IMR-90 (cell line): ENCODE data around the gene VASN. TPM values are rescaled to one million over a fixed set of nuclear protein-coding genes. Genes with fewer than 3 reads are reported as not detected.

Experiments
- ATAC-seq: fragments of 200-7000 bp; cut with Tn5 transposase; 2 replicates; pipeline ENCODE4 v1.9.1; 2020; ENCODE audit warnings: low read depth, mild to moderate bottlenecking, moderate library complexity
- BruUV-seq: library from RNA; stranded (reverse); fragments of 400-500 nt; replicated peaks from 2 replicates; lab custom pipeline; 2021; lab: Mats Ljungman, UMichigan
- CTCF ChIA-PET: fragments of 300-600 bp; formaldehyde crosslinking; extraction: SDS; loops from one replicate; lab custom pipeline; 2021; ENCODE audit warnings: antibody characterized with exemption; lab: Yijun Ruan, JAX
- POLR2A ChIA-PET: fragments of 300-600 bp; sonication (Branson Sonifier 250); formaldehyde crosslinking; loops from one replicate; lab custom pipeline; 2022; ENCODE audit warnings: antibody characterized with exemption; ENCODE audit not compliant: unreplicated experiment; lab: Charles Lee
- DNase-seq: peaks from one replicate; pipeline ENCODE4 v3.0.0; 2013
- H2AFZ ChIP-seq: replicated peaks from 2 replicates; pipeline ENCODE3; 2013; ENCODE audit warnings: low read length, mild to moderate bottlenecking; ENCODE audit not compliant: poor library complexity
- H2AK5ac ChIP-seq: 2 replicates; pipeline ENCODE4 v1.6.1; 2013; ENCODE audit warnings: low read depth, low read length, inconsistent platforms
- H2AK9ac ChIP-seq: replicated peaks from 2 replicates; pipeline ENCODE3; 2013; ENCODE audit warnings: mild to moderate bottlenecking, low read depth, low read length, moderate library complexity; ENCODE audit not compliant: poor library complexity
- H2BK120ac ChIP-seq: 2 replicates; pipeline ENCODE4 v1.6.1; 2013; ENCODE audit warnings: low read depth, low read length, inconsistent platforms
- H2BK15ac ChIP-seq: 3 replicates; pipeline ENCODE4 v1.6.1; 2013; ENCODE audit warnings: low read depth, low read length, inconsistent platforms
- H2BK20ac ChIP-seq: 2 replicates; pipeline ENCODE4 v1.6.1; 2013; ENCODE audit warnings: low read depth, mild to moderate bottlenecking, inconsistent platforms, low read length, moderate library complexity
- H2BK5ac ChIP-seq: 2 replicates; pipeline ENCODE4 v1.6.1; 2013; ENCODE audit warnings: mild to moderate bottlenecking, low read depth, low read length, inconsistent platforms; ENCODE audit not compliant: poor library complexity, severe bottlenecking
- H3K14ac ChIP-seq: replicated peaks from 2 replicates; pipeline ENCODE4 v1.6.1; 2013; ENCODE audit warnings: low read depth, low read length, inconsistent platforms
- H3K18ac ChIP-seq: 2 replicates; pipeline ENCODE4 v1.6.1; 2013; ENCODE audit warnings: low read depth, low read length, control low read depth
- H3K23ac ChIP-seq: 2 replicates; pipeline ENCODE4 v1.6.1; 2013; ENCODE audit warnings: low read depth, low read length, inconsistent platforms
- H3K27ac ChIP-seq: 2 replicates; pipeline ENCODE4 v1.5.1; 2013; ENCODE audit warnings: mild to moderate bottlenecking, control low read depth, low read length; ENCODE audit not compliant: insufficient read depth
- H3K27me3 ChIP-seq: 2 replicates; pipeline ENCODE4 v1.6.1; 2013; ENCODE audit warnings: low read length; ENCODE audit not compliant: control insufficient read depth, insufficient read depth
- H3K36me3 ChIP-seq: 2 replicates; pipeline ENCODE4 v1.6.1; 2013; ENCODE audit warnings: low read length, mixed read lengths; ENCODE audit not compliant: control insufficient read depth, insufficient read depth
- H3K4ac ChIP-seq: 2 replicates; pipeline ENCODE4 v1.6.1; 2013; ENCODE audit warnings: low read depth, low read length, inconsistent platforms
- H3K4me1 ChIP-seq: 2 replicates; pipeline ENCODE4 v1.6.1; 2013; ENCODE audit warnings: low read length, mixed read lengths; ENCODE audit not compliant: control insufficient read depth, insufficient read depth
- H3K4me2 ChIP-seq: 2 replicates; pipeline ENCODE4 v1.6.1; 2013; ENCODE audit warnings: low read depth, mild to moderate bottlenecking, control low read depth, low read length, moderate library complexity
- H3K4me3 ChIP-seq: 2 replicates; pipeline ENCODE4 v1.5.1; 2013; ENCODE audit warnings: low read depth, mild to moderate bottlenecking, control low read depth, low read length, moderate library complexity; ENCODE audit not compliant: insufficient read depth
- H3K56ac ChIP-seq: 2 replicates; pipeline ENCODE4 v1.6.1; 2013; ENCODE audit warnings: low read length, inconsistent platforms; ENCODE audit not compliant: insufficient read depth; ENCODE audit errors: extremely low read depth
- H3K79me1 ChIP-seq, 2 experiments: 2 replicates each; pipeline ENCODE4 v1.6.1; 2013; ENCODE audit warnings: low read length in 2 of 2, inconsistent platforms in 1 of 2, low read depth in 1 of 2
- H3K9ac ChIP-seq: 2 replicates; pipeline ENCODE4 v1.6.1; 2013; ENCODE audit warnings: low read depth, low read length, control low read depth
- H3K9me1 ChIP-seq: 2 replicates; pipeline ENCODE4 v1.6.1; 2013; ENCODE audit warnings: low read length, inconsistent platforms; ENCODE audit not compliant: insufficient read depth
- H3K9me3 ChIP-seq: 2 replicates; pipeline ENCODE4 v1.6.1; 2013; ENCODE audit warnings: low read length; ENCODE audit not compliant: control insufficient read depth, insufficient read depth
- H4K20me1 ChIP-seq: 2 replicates; pipeline ENCODE4 v1.6.1; 2013; ENCODE audit warnings: low read length, inconsistent platforms; ENCODE audit not compliant: insufficient read depth
- H4K5ac ChIP-seq: 2 replicates; pipeline ENCODE4 v1.6.1; 2013; ENCODE audit warnings: mild to moderate bottlenecking, low read depth, low read length, control low read depth
- H4K8ac ChIP-seq, 2 experiments: 2 replicates each; pipeline ENCODE4 v1.6.1; 2013; ENCODE audit warnings: low read depth in 2 of 2, low read length in 2 of 2, control low read depth in 1 of 2, inconsistent platforms in 1 of 2
- H4K91ac ChIP-seq: 2 replicates; pipeline ENCODE4 v1.6.1; 2013; ENCODE audit warnings: low read depth, low read length, inconsistent platforms; ENCODE audit not compliant: insufficient read depth
- BHLHE40 ChIP-seq: fragments of 150-350 bp; IDR thresholded peaks from 2 replicates; pipeline ENCODE4 v1.6.1; 2016; ENCODE audit warnings: mild to moderate bottlenecking, low read depth, low read length
- CHD1 ChIP-seq: IDR thresholded peaks from 2 replicates; pipeline ENCODE4 v1.6.1; 2012; ENCODE audit warnings: low read depth, low read length, improper control_type of control experiment
- ELK1 ChIP-seq: fragments of 150-350 bp; IDR thresholded peaks from 2 replicates; pipeline ENCODE4 v1.6.1; 2016; ENCODE audit warnings: low read depth, mild to moderate bottlenecking, low read length, moderate library complexity, borderline replicate concordance
- FOS ChIP-seq: fragments of 150-350 bp; IDR thresholded peaks from 2 replicates; pipeline ENCODE4 v1.6.1; 2016; ENCODE audit warnings: low read depth, low read length
- MAZ ChIP-seq: IDR thresholded peaks from 2 replicates; pipeline ENCODE4 v1.6.1; 2012; ENCODE audit warnings: low read depth, mild to moderate bottlenecking, low read length, improper control_type of control experiment, moderate library complexity, borderline replicate concordance
- MXI1 ChIP-seq: IDR thresholded peaks from 2 replicates; pipeline ENCODE4 v1.6.1; 2012; ENCODE audit warnings: low read depth, mild to moderate bottlenecking, low read length, moderate library complexity, borderline replicate concordance
- NFE2L2 ChIP-seq: fragments of 150-350 bp; IDR thresholded peaks from 2 replicates; pipeline ENCODE4 v1.6.1; 2016; ENCODE audit warnings: low read depth, mild to moderate bottlenecking, low read length
- RAD21 ChIP-seq: IDR thresholded peaks from 2 replicates; pipeline ENCODE4 v1.6.1; 2012; ENCODE audit warnings: low read length, improper control_type of control experiment
- RCOR1 ChIP-seq: IDR thresholded peaks from 2 replicates; pipeline ENCODE4 v1.6.1; 2012; ENCODE audit warnings: mild to moderate bottlenecking, low read length, improper control_type of control experiment; ENCODE audit not compliant: insufficient replicate concordance
- RFX5 ChIP-seq: IDR thresholded peaks from 2 replicates; pipeline ENCODE4 v1.8.0; 2012; ENCODE audit warnings: low read depth, mild to moderate bottlenecking, low read length, moderate library complexity
- WGBS, 2 experiments: methylation state at CpG; one replicate each; pipeline versions ENCODE4 v1.1.5 to v1.1.7; 2013; ENCODE audit warnings: missing lambda C conversion rate in 2 of 2; ENCODE audit not compliant: insufficient read length in 1 of 2; ENCODE audit errors: extremely low coverage in 2 of 2; 5-methylcytosine and 5-hydroxymethylcytosine counted together
- dilution Hi-C: fragments of 300-500 bp; cut with HindIII; formaldehyde crosslinking; loops from one replicate; pipeline ENCODE4 v1.14.3; 2018; ENCODE audit warnings: low sequenced_read_pairs; ENCODE audit not compliant: unreplicated experiment
- in situ Hi-C: fragments of 300-500 bp; cut with MboI; formaldehyde crosslinking; loops from 3 replicates; pipeline ENCODE4 v1.14.3; 2019; ENCODE audit warnings: low sequenced_read_pairs, inconsistent platforms, mixed read lengths
- intact Hi-C: fragments of 100-400 bp; cut with micrococcal nuclease; formaldehyde crosslinking; loops from 2 replicates; pipeline ENCODE4 v1.10.0; 2022
- polyA plus RNA-seq, 3 experiments: library from polyadenylated mRNA; depleted of rRNA; stranded (reverse); fragments of >200 nt; gene quantifications; 2 replicates each; pipeline ENCODE4 v1.2.3, GENCODE V29; 2012; ENCODE audit warnings: low replicate concordance in 1 of 3
- total RNA-seq: library from RNA; depleted of rRNA; stranded (reverse); fragments of >200 nt; gene quantifications from 2 replicates; pipeline ENCODE4 v1.2.3, GENCODE V29; 2012
- TF ChIP-seq, protein P1 (sequence below): fragments of 150-350 bp; IDR thresholded peaks from 2 replicates; pipeline ENCODE4 v1.6.1; 2017; ENCODE audit warnings: mild to moderate bottlenecking, antibody characterized with exemption, low read length, low read depth

Gene VASN
- total and polyA plus RNA-seq, 2 of the 4 experiments (the other 2 are of a cell fraction): 9.3 to 87.2 TPM

GRCh38 chr16:4327386-4328045 is 44.1 kb upstream of the VASN start:
- no peak overlapping the region; the same call in 2 of the 3 replicates for H2BK15ac ChIP-seq
- peak overlapping the region; percentile 67 for H3K27ac ChIP-seq
- H2BK5ac ChIP-seq: peak overlapping the region; percentile 55
- no TSS peak for BruUV-seq
- peaks cover 25 to 89% of the 10 kb centered on the region in 2 experiments for H3K79me1 ChIP-seq
- dilution Hi-C loops (no loop called here), intact Hi-C loops (loop anchor here (2.0 kb wide), 1 partner anchor 39 kb away; no protein-coding TSS in a partner anchor), in situ Hi-C loops (no loop called here)
- H2AFZ ChIP-seq: peak overlapping the region; percentile 85
- 0 out of 2 replicates have a peak overlapping the region, but pooled peaks have one; percentile 85 for H2BK120ac ChIP-seq
- H3K9me1 ChIP-seq: peaks cover 16% of the 10 kb centered on the region
- peak overlapping the region; percentile 60 for H2AK9ac ChIP-seq
- no peak overlapping the region for H2BK20ac ChIP-seq
- H3K27me3 ChIP-seq: no peaks in the 10 kb centered on the region
- H3K4ac ChIP-seq: peak overlapping the region; percentile 72
- ChIA-PET POLR2A (interaction anchor here (0.5 kb wide), 1 partner anchor 1140 kb away, joined by 25 read pairs; no protein-coding TSS in a partner anchor), CTCF (interaction anchor here (0.9 to 2.3 kb wide), 3 partner anchors 17 to 74 kb away, joined by 3 to 11 read pairs (median 4); no protein-coding TSS in a partner anchor)
- no peaks in the 10 kb centered on the region for H3K9me3 ChIP-seq
- H3K4me2 ChIP-seq: peak overlapping the region; percentile 77
- H3K36me3 ChIP-seq: peaks cover 5% of the 10 kb centered on the region
- H4K91ac ChIP-seq: peak overlapping the region; percentile 70; the same call in 1 of the 2 replicates
- TF ChIP-seq MAZ (no peak), MXI1 (no peak), NFE2L2 (no peak), BHLHE40 (no peak), RFX5 (no peak), FOS (no peak), RCOR1 (no peak), ELK1 (no peak), RAD21 (no peak), CHD1 (no peak)
- TF ChIP-seq, protein P1, sequence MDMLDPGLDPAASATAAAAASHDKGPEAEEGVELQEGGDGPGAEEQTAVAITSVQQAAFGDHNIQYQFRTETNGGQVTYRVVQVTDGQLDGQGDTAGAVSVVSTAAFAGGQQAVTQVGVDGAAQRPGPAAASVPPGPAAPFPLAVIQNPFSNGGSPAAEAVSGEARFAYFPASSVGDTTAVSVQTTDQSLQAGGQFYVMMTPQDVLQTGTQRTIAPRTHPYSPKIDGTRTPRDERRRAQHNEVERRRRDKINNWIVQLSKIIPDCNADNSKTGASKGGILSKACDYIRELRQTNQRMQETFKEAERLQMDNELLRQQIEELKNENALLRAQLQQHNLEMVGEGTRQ: no peak
- H4K8ac ChIP-seq: peak overlapping the region in 1 of 2 experiments; percentile 74; a peak in 2 of 4 replicates
- ATAC-seq (peak; percentile 2), DNase-seq (no peak)
- H3K9ac ChIP-seq: peak overlapping the region; percentile 31
- peaks cover 76% of the 10 kb centered on the region for H4K20me1 ChIP-seq
- no peak overlapping the region for H3K56ac ChIP-seq
- peak overlapping the region; percentile 5; the same call in 1 of the 2 replicates for H3K4me3 ChIP-seq
- peak overlapping the region; percentile 40; the same call in 1 of the 2 replicates for H2AK5ac ChIP-seq
- H3K23ac ChIP-seq: peak overlapping the region; percentile 82
- peak overlapping the region; percentile 58; the same call in 1 of the 2 replicates for H4K5ac ChIP-seq
- peak overlapping the region; percentile 31; the same call in 1 of the 2 replicates for H3K18ac ChIP-seq
- peak overlapping the region; percentile 82 for H3K14ac ChIP-seq
- WGBS, 2 experiments: 0% methylated on average over 7 of the region's 57 CpGs; no CpG with 5 or more reads in 1 of the 2 experiments
- H3K4me1 ChIP-seq: peaks cover 34% of the 10 kb centered on the region
